GM18951 (cell line): ENCODE measurements around the gene RPS6KA4.
"Not testable (repeated sequence)": the region's sequence is repeated elsewhere in the genome, so short reads cannot be mapped to it uniquely, and the experiment has no call there.

Experiments
- POLR2A ChIP-seq: IDR thresholded peaks from 4 replicates; pipeline ENCODE4 v1.6.1; 2011; ENCODE audit warnings: mild to moderate bottlenecking; ENCODE audit not compliant: insufficient read length, insufficient read depth; ENCODE audit errors: extremely low read depth
- in situ Hi-C: fragments of 300-500 bp; cut with MboI; formaldehyde crosslinking; loops from one replicate; pipeline ENCODE4 v1.12.0; 2022; ENCODE audit warnings: low sequenced_read_pairs, mixed read lengths, inconsistent platforms; ENCODE audit not compliant: unreplicated experiment

The RPS6KA4 gene

GRCh38 chr11:64318766-64319761 lies 39.9 kb upstream of the RPS6KA4 start:
- in situ Hi-C loops: no loop called here
- TF ChIP-seq POLR2A: no peak

GRCh38 chr11:64320556-64320955 lies 38.4 kb upstream of the RPS6KA4 start:
- in situ Hi-C loops: no loop called here
- TF ChIP-seq POLR2A: no peak

GRCh38 chr11:64321026-64321425 lies 37.9 kb upstream of the RPS6KA4 start:
- no peak for TF ChIP-seq POLR2A
- in situ Hi-C loops: no loop called here

GRCh38 chr11:64321533-64321932 lies 37.4 kb upstream of the RPS6KA4 start:
- no peak for TF ChIP-seq POLR2A
- in situ Hi-C loops: no loop called here

GRCh38 chr11:64322925-64323260 lies 36.1 kb upstream of the RPS6KA4 start:
- in situ Hi-C loops: no loop called here
- TF ChIP-seq POLR2A: no peak

GRCh38 chr11:64323373-64323772 lies 35.6 kb upstream of the RPS6KA4 start:
- in situ Hi-C loops: no loop called here
- TF ChIP-seq POLR2A: no peak

- in situ Hi-C loops: not testable (repeated sequence)
These were observed 35.0 kb upstream of the RPS6KA4 start for GRCh38 chr11:64323984-64324383.

- in situ Hi-C loops: no loop called here
- no peak for TF ChIP-seq POLR2A
These were observed 34.1 kb upstream of the RPS6KA4 start for GRCh38 chr11:64324692-64325469.

GRCh38 chr11:64327375-64327774 lies 31.6 kb upstream of the RPS6KA4 start:
- TF ChIP-seq POLR2A: no peak
- in situ Hi-C loops: no loop called here

- TF ChIP-seq POLR2A: no peak
- in situ Hi-C loops: no loop called here
These were observed 31.0 kb upstream of the RPS6KA4 start for GRCh38 chr11:64327993-64328392.

GRCh38 chr11:64330888-64331287 lies 28.1 kb upstream of the RPS6KA4 start:
- TF ChIP-seq POLR2A: no peak
- in situ Hi-C loops: no loop called here

- in situ Hi-C loops: no loop called here
- no peak for TF ChIP-seq POLR2A
These were observed 27.2 kb upstream of the RPS6KA4 start for GRCh38 chr11:64331569-64332371.

GRCh38 chr11:64333556-64333955 lies 25.4 kb upstream of the RPS6KA4 start:
- in situ Hi-C loops: no loop called here
- TF ChIP-seq POLR2A: no peak
